ENCODE measurements around the gene IRF9. TPM values are rescaled to one million over a fixed set of nuclear protein-coding genes. Genes with fewer than 3 reads are reported as not detected.

Gene IRF9
- total and polyA plus RNA-seq, 2 of the 13 experiments (the other 11 are each of a cell fraction or from before 2014, with no cell fraction given), result 14.9 to 49.7 TPM

- TF ChIP-seq MLXIP (CRISPR knock-in tag; IDR thresholded peaks at IDR 0.05; ENCODE audit: borderline replicate concordance), result no peak
- TF ChIP-seq CCAR2 (optimal IDR thresholded peaks at IDR 0.05; ENCODE audit: low read depth, low read length), result peak; percentile 77
- TF ChIP-seq IRF9 (CRISPR knock-in tag; IDR thresholded peaks at IDR 0.05; ENCODE audit: borderline replicate concordance), result peak; percentile 99
- peak; percentile 85 for TF ChIP-seq RXRB (CRISPR knock-in tag; IDR thresholded peaks at IDR 0.05; ENCODE audit: borderline replicate concordance)
- TF ChIP-seq ZNF766 (CRISPR knock-in tag; IDR thresholded peaks at IDR 0.05; ENCODE audit: borderline replicate concordance), result peak; percentile 92
- TF ChIP-seq SIN3B (IDR thresholded peaks at IDR 0.05; ENCODE audit: low read length), result peak; percentile 31
- peak; percentile 86; the same call in 1 of the 2 replicates for TF ChIP-seq FUBP1 (CRISPR knock-in tag; IDR thresholded peaks at IDR 0.05; ENCODE audit: borderline replicate concordance)
- TF ChIP-seq MED1 (CRISPR knock-in tag; IDR thresholded peaks at IDR 0.05), result peak; percentile 90
- peak; percentile 94 for TF ChIP-seq MYNN (CRISPR knock-in tag; IDR thresholded peaks at IDR 0.05; ENCODE audit: low read depth)
- peak; percentile 92 for TF ChIP-seq RXRA (CRISPR knock-in tag; IDR thresholded peaks at IDR 0.05)
- TF ChIP-seq ZNF205 (CRISPR knock-in tag; IDR thresholded peaks at IDR 0.05), result no peak; the same call in 1 of the 2 replicates
- TF ChIP-seq MLX (CRISPR knock-in tag; IDR thresholded peaks at IDR 0.05), result peak; percentile 54; the same call in 1 of the 2 replicates
- TF ChIP-seq ZBTB21 (CRISPR knock-in tag; IDR thresholded peaks at IDR 0.05), result peak; percentile 99
- peak; percentile 78 for TF ChIP-seq ZNF441 (CRISPR knock-in tag; IDR thresholded peaks at IDR 0.05; ENCODE audit: borderline replicate concordance)
- TF ChIP-seq ETV6 (CRISPR knock-in tag; conservative IDR thresholded peaks at IDR 0.05), result peak; percentile 87
- TF ChIP-seq BRD4 (CRISPR knock-in tag; IDR thresholded peaks at IDR 0.05), result peak; percentile 99
- TF ChIP-seq ZNF670 (CRISPR knock-in tag; IDR thresholded peaks at IDR 0.05; ENCODE audit: borderline replicate concordance), result no peak
- no peak for TF ChIP-seq FOXA1 (IDR thresholded peaks at IDR 0.05)
- TF ChIP-seq FOXA1 (CRISPR knock-in tag; IDR thresholded peaks at IDR 0.05), result peak; percentile 99
- peak; percentile 87; the same call in 1 of the 2 replicates for TF ChIP-seq TEAD2 (CRISPR knock-in tag; IDR thresholded peaks at IDR 0.05)
- TF ChIP-seq RFX3 (CRISPR knock-in tag; IDR thresholded peaks at IDR 0.05), result no peak
- TF ChIP-seq SALL2 (CRISPR knock-in tag; IDR thresholded peaks at IDR 0.05), result peak; percentile 91; the same call in 1 of the 2 replicates
- no peak for TF ChIP-seq SRSF9 (IDR thresholded peaks at IDR 0.05; ENCODE audit: borderline replicate concordance, insufficient read depth, low read depth, low read length, poor library complexity, severe bottlenecking)
Observed at GRCh38 chr14:24114532-24115421, 46.3 kb upstream of the IRF9 start, which contains the start of the genes DCAF11 and NRL (continued).

Measured in HepG2 (cell line).